ENCODE measurements around the gene TRAPPC6A.

DNA sequence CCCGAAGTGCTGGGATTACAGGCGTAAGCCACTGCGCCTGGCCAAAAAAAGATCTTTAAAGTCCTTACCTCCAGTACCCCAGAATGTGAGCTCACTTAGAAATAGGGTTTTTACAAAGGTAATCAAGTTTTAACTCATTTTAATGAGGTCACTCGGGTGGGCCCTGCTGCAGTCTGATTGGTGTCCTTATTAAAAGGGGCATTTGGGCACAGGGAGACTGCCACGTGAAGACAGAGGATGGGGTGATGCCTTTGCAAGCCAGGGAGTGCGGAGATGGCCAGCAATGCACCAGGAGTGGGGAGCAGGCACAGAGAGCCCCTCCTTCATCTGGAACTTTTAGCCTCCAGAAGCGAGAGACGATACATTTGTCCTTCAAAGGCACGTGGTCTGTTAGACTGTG, 28.9 kb downstream of the TRAPPC6A start:
- TF ChIP-seq FOXM1 (IDR thresholded peaks at IDR 0.05; ENCODE audit: borderline replicate concordance) (no peak), NFRKB (IDR thresholded peaks at IDR 0.05) (no peak), CTBP1 (IDR thresholded peaks at IDR 0.05; ENCODE audit: borderline replicate concordance) (no peak), ZNF384 (IDR thresholded peaks at IDR 0.05) (no peak), FOXA1 (IDR thresholded peaks at IDR 0.05) (no peak), SP1 (IDR thresholded peaks at IDR 0.05) (no peak), BHLHE40 (IDR thresholded peaks at IDR 0.05; ENCODE audit: borderline replicate concordance) (no peak)
- TF ChIP-seq, protein P1, sequence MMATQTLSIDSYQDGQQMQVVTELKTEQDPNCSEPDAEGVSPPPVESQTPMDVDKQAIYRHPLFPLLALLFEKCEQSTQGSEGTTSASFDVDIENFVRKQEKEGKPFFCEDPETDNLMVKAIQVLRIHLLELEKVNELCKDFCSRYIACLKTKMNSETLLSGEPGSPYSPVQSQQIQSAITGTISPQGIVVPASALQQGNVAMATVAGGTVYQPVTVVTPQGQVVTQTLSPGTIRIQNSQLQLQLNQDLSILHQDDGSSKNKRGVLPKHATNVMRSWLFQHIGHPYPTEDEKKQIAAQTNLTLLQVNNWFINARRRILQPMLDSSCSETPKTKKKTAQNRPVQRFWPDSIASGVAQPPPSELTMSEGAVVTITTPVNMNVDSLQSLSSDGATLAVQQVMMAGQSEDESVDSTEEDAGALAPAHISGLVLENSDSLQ (IDR thresholded peaks at IDR 0.05): no peak
